Right atrium auricular region (tissue), 2 donors: ENCODE results near the gene SVOP. TPM values are rescaled to one million over a fixed set of nuclear protein-coding genes. Genes with fewer than 3 reads are reported as not detected.

Source experiments
- DNase-seq: peaks from one replicate; pipeline ENCODE4 v3.0.0-alpha.2; 2019; ENCODE audit warnings: low spot score
- H3K27ac ChIP-seq, 2 donors: fragments of 200-600 bp; sonication (generic); 1 replicate in 1 of 2; 2 replicates in 1 of 2; pipeline ENCODE4 v1.5.1; 2016 to 2019
- H3K27me3 ChIP-seq, 2 donors: fragments of 200-600 bp; sonication (generic); one replicate each; pipeline versions ENCODE4 v1.5.1 to v1.6.0; 2017 to 2019
- H3K36me3 ChIP-seq: fragments of 200-600 bp; sonication (generic); one replicate; pipeline ENCODE4 v1.5.1; 2016
- H3K4me1 ChIP-seq, 2 donors: fragments of 200-600 bp; sonication (generic); one replicate each; pipeline versions ENCODE4 v1.5.1 to v1.6.0; 2017 to 2019
- H3K4me3 ChIP-seq, 2 donors: fragments of 200-600 bp; sonication (generic); 1 replicate in 1 of 2; 2 replicates in 1 of 2; pipeline ENCODE4 v1.5.1; 2017 to 2019; ENCODE audit warnings: mild to moderate bottlenecking in 1 of 2, moderate library complexity in 1 of 2
- H3K9me3 ChIP-seq, 2 donors: fragments of 200-600 bp; sonication (generic); one replicate each; pipeline ENCODE4 v1.5.1; 2019
- CTCF ChIP-seq, 2 donors: fragments of 200-600 bp; sonication (generic); IDR thresholded peaks; one replicate each; pipeline ENCODE4 v1.5.1; 2019; ENCODE audit warnings: antibody characterized with exemption in 2 of 2
- total RNA-seq, 2 donors: library from RNA; depleted of rRNA; stranded (reverse); fragments of >200 nt; gene quantifications; one replicate each; pipeline ENCODE4 v1.1.0, GENCODE V29; 2016

The SVOP gene
- total RNA-seq, 2 donors from 2014 or later = 0.08 TPM; not detected in 1

- Histone ChIP-seq H3K9me3 (no peaks in the 10 kb centered on the region), H3K36me3 (no peaks in the 10 kb centered on the region), H3K4me3 (no peak overlapping the region), H3K4me1 (no peaks in the 10 kb centered on the region), H3K27ac (no peak overlapping the region), H3K27me3 (no peaks in the 10 kb centered on the region)
- DNase-seq = no peak
- TF ChIP-seq CTCF (IDR thresholded peaks at IDR 0.05) = no peak
Measured at GRCh38 chr12:108975024-108975593, 45.8 kb downstream of the SVOP start.

- H3K9me3 ChIP-seq = no peaks in the 10 kb centered on the region
- H3K27ac ChIP-seq = no peak overlapping the region
- no peak for DNase-seq
- H3K27me3 ChIP-seq = no peaks in the 10 kb centered on the region
- no peak for TF ChIP-seq CTCF (IDR thresholded peaks at IDR 0.05)
- no peaks in the 10 kb centered on the region for H3K4me1 ChIP-seq
- H3K36me3 ChIP-seq = no peaks in the 10 kb centered on the region
- H3K4me3 ChIP-seq = no peak overlapping the region
Measured at GRCh38 chr12:108973629-108974152, 47.2 kb downstream of the SVOP start.

- no peak overlapping the region for H3K27ac ChIP-seq
- DNase-seq = no peak
- no peaks in the 10 kb centered on the region for H3K27me3 ChIP-seq
- no peak for TF ChIP-seq CTCF (IDR thresholded peaks at IDR 0.05)
- H3K36me3 ChIP-seq = no peaks in the 10 kb centered on the region
- H3K4me3 ChIP-seq = no peak overlapping the region
- H3K9me3 ChIP-seq = no peaks in the 10 kb centered on the region
- H3K4me1 ChIP-seq = no peaks in the 10 kb centered on the region
Measured at GRCh38 chr12:108972358-108972757, 48.5 kb downstream of the SVOP start.

- Histone ChIP-seq H3K36me3 (no peaks in the 10 kb centered on the region), H3K27me3 (no peaks in the 10 kb centered on the region), H3K4me1 (peaks cover 0 to 9% of the 10 kb centered on the region in 2 donors), H3K9me3 (no peaks in the 10 kb centered on the region), H3K4me3 (no peak overlapping the region), H3K27ac (no peak overlapping the region)
- no peak for TF ChIP-seq CTCF (IDR thresholded peaks at IDR 0.05)
- no peak for DNase-seq
Measured at GRCh38 chr12:108969622-108970021, 51.2 kb downstream of the SVOP start.

- Histone ChIP-seq H3K36me3 (no peaks in the 10 kb centered on the region), H3K9me3 (no peaks in the 10 kb centered on the region), H3K4me1 (peaks cover 0 to 9% of the 10 kb centered on the region in 2 donors), H3K27ac (no peak overlapping the region), H3K27me3 (no peaks in the 10 kb centered on the region), H3K4me3 (no peak overlapping the region)
- no peak for DNase-seq
- peak in 1 of 2 donors; percentile 38 for TF ChIP-seq CTCF (IDR thresholded peaks at IDR 0.05)
Measured at GRCh38 chr12:108967869-108968540, 52.9 kb downstream of the SVOP start.
